NT2/D1 (cell line): ENCODE measurements around the gene UNC5C.

ENCODE experiments used
- DNase-seq: peaks from one replicate; pipeline ENCODE4 v3.0.0-alpha.2; 2011; ENCODE audit warnings: low read depth, low spot score
- H3K27me3 ChIP-seq: 2 replicates; pipeline ENCODE4 v1.6.0; 2011; ENCODE audit warnings: mild to moderate bottlenecking; ENCODE audit not compliant: insufficient read length, insufficient read depth
- H3K36me3 ChIP-seq: 2 replicates; pipeline ENCODE4 v1.6.1; 2011; ENCODE audit warnings: mild to moderate bottlenecking, low read length, mixed read lengths; ENCODE audit not compliant: insufficient read depth, insufficient read length
- H3K4me1 ChIP-seq: 2 replicates; pipeline ENCODE4 v1.5.1; 2011; ENCODE audit not compliant: insufficient read depth, insufficient read length
- H3K4me3 ChIP-seq: 2 replicates; pipeline ENCODE4 v1.5.1; 2011; ENCODE audit warnings: low read depth; ENCODE audit not compliant: insufficient read length
- H3K9ac ChIP-seq: 2 replicates; pipeline ENCODE4 v1.6.0; 2011; ENCODE audit warnings: low read depth; ENCODE audit not compliant: insufficient read length
- H3K9me3 ChIP-seq: 2 replicates; pipeline ENCODE4 v1.5.1; 2011; ENCODE audit warnings: mild to moderate bottlenecking, low read length; ENCODE audit not compliant: insufficient read depth
- SUZ12 ChIP-seq: IDR thresholded peaks from 2 replicates; pipeline ENCODE4 v1.6.1; 2011; ENCODE audit not compliant: insufficient read length, insufficient read depth; ENCODE audit errors: extremely low read depth
- YY1 ChIP-seq: IDR thresholded peaks from 2 replicates; pipeline ENCODE4 v1.6.1; 2011; ENCODE audit not compliant: insufficient read length, insufficient read depth
- ZNF274 ChIP-seq: IDR thresholded peaks from 2 replicates; pipeline ENCODE4 v1.6.1; 2011; ENCODE audit warnings: mild to moderate bottlenecking, low read depth, low read length

Gene UNC5C

GRCh38 chr4:95506264-95506663 lies 42.5 kb downstream of the UNC5C start:
- TF ChIP-seq YY1 (no peak), ZNF274 (no peak), SUZ12 (no peak)
- no peaks in the 10 kb centered on the region for H3K4me1 ChIP-seq
- no peaks in the 10 kb centered on the region for H3K36me3 ChIP-seq
- no peak for DNase-seq
- H3K4me3 ChIP-seq = no peak overlapping the region
- no peaks in the 10 kb centered on the region for H3K27me3 ChIP-seq
- no peak overlapping the region for H3K9ac ChIP-seq
- no peaks in the 10 kb centered on the region for H3K9me3 ChIP-seq

GRCh38 chr4:95505799-95506198 lies 43.0 kb downstream of the UNC5C start:
- DNase-seq = no peak
- no peaks in the 10 kb centered on the region for H3K9me3 ChIP-seq
- no peak overlapping the region for H3K9ac ChIP-seq
- TF ChIP-seq ZNF274 = no peak
- TF ChIP-seq YY1 = no peak
- no peak for TF ChIP-seq SUZ12
- no peak overlapping the region for H3K4me3 ChIP-seq
- H3K36me3 ChIP-seq = no peaks in the 10 kb centered on the region
- no peaks in the 10 kb centered on the region for H3K27me3 ChIP-seq
- no peaks in the 10 kb centered on the region for H3K4me1 ChIP-seq

GRCh38 chr4:95505151-95505550 lies 43.6 kb downstream of the UNC5C start:
- Histone ChIP-seq H3K9ac (no peak overlapping the region), H3K4me1 (no peaks in the 10 kb centered on the region), H3K9me3 (no peaks in the 10 kb centered on the region), H3K27me3 (no peaks in the 10 kb centered on the region), H3K4me3 (no peak overlapping the region), H3K36me3 (no peaks in the 10 kb centered on the region)
- DNase-seq = no peak
- TF ChIP-seq YY1 (no peak), SUZ12 (no peak), ZNF274 (no peak)

- H3K9ac ChIP-seq = no peak overlapping the region
- no peaks in the 10 kb centered on the region for H3K27me3 ChIP-seq
Observed at GRCh38 chr4:95504501-95504900, 44.3 kb downstream of the UNC5C start.

GRCh38 chr4:95500361-95500760 lies 48.4 kb downstream of the UNC5C start:
- no peak for DNase-seq
- Histone ChIP-seq H3K9me3 (no peaks in the 10 kb centered on the region), H3K9ac (no peak overlapping the region), H3K4me1 (no peaks in the 10 kb centered on the region), H3K36me3 (no peaks in the 10 kb centered on the region), H3K4me3 (no peak overlapping the region), H3K27me3 (no peaks in the 10 kb centered on the region)
- TF ChIP-seq ZNF274 (no peak), SUZ12 (no peak), YY1 (no peak)

More at GRCh38 chr4:95504501-95504900, 44.3 kb downstream of the UNC5C start:
- H3K4me3 ChIP-seq = no peak overlapping the region
- H3K36me3 ChIP-seq = no peaks in the 10 kb centered on the region
- TF ChIP-seq ZNF274 = no peak
- no peak for TF ChIP-seq SUZ12
- no peak for TF ChIP-seq YY1
- no peak for DNase-seq
- H3K4me1 ChIP-seq = no peaks in the 10 kb centered on the region
- H3K9me3 ChIP-seq = no peaks in the 10 kb centered on the region

GRCh38 chr4:95499291-95499696 lies 49.5 kb downstream of the UNC5C start:
- DNase-seq = no peak
- no peak overlapping the region for H3K4me3 ChIP-seq
- TF ChIP-seq ZNF274 (no peak), YY1 (no peak), SUZ12 (no peak)

GRCh38 chr4:95494186-95494585 lies 54.6 kb downstream of the UNC5C start:
- no peak for DNase-seq
- H3K9me3 ChIP-seq = no peaks in the 10 kb centered on the region
- H3K4me1 ChIP-seq = no peaks in the 10 kb centered on the region
- no peak for TF ChIP-seq YY1
- no peak for TF ChIP-seq SUZ12
- no peak for TF ChIP-seq ZNF274
- no peaks in the 10 kb centered on the region for H3K36me3 ChIP-seq
- no peak overlapping the region for H3K9ac ChIP-seq
- no peaks in the 10 kb centered on the region for H3K27me3 ChIP-seq
- no peak overlapping the region for H3K4me3 ChIP-seq

More at GRCh38 chr4:95499291-95499696, 49.5 kb downstream of the UNC5C start:
- Histone ChIP-seq H3K27me3 (no peaks in the 10 kb centered on the region), H3K36me3 (no peaks in the 10 kb centered on the region), H3K9me3 (no peaks in the 10 kb centered on the region), H3K9ac (no peak overlapping the region), H3K4me1 (no peaks in the 10 kb centered on the region)
